Mucosa of gallbladder (tissue), 1 donor: ENCODE data around the gene CCDC9B. TPM values are rescaled to one million over a fixed set of nuclear protein-coding genes. Genes with fewer than 3 reads are reported as not detected.

Experiments used
- DNase-seq: peaks from one replicate; pipeline ENCODE4 v3.0.0-alpha.2; 2020; ENCODE audit warnings: low spot score
- total RNA-seq: library from RNA; stranded (reverse); gene quantifications from one replicate; pipeline ENCODE4 v1.2.1, GENCODE V29; 2021
- donor health status: DM: no; HTN: no; CAD: no.

Gene CCDC9B
- total RNA-seq, 1 donor from 2014 or later, result 107 TPM

GRCh38 chr15:40331026-40331425, 9.7 kb downstream of the CCDC9B start:
- DNase-seq, result no peak

GRCh38 chr15:40330368-40330836, 10.3 kb downstream of the CCDC9B start:
- DNase-seq, result peak; percentile 70

- no peak for DNase-seq
Observed at GRCh38 chr15:40329804-40330203, 10.9 kb downstream of the CCDC9B start.

GRCh38 chr15:40328751-40329150, 12.0 kb downstream of the CCDC9B start:
- no peak for DNase-seq

GRCh38 chr15:40328176-40328575, 12.6 kb downstream of the CCDC9B start:
- DNase-seq, result no peak

GRCh38 chr15:40327457-40327856, 13.3 kb downstream of the CCDC9B start:
- DNase-seq, result no peak

- no peak for DNase-seq
Observed at GRCh38 chr15:40325700-40326099, 15.0 kb downstream of the CCDC9B start.

- DNase-seq, result no peak
Observed at GRCh38 chr15:40325188-40325587, 15.6 kb downstream of the CCDC9B start.

- DNase-seq, result no peak
Observed at GRCh38 chr15:40323953-40324937, 16.5 kb downstream of the CCDC9B start.

GRCh38 chr15:40323239-40323952, 17.3 kb downstream of the CCDC9B start, which contains the start of gene INAFM2:
Gene INAFM2, plus strand, starts transcription at chr15:40323692. Its CDS starts 364 bp downstream, at chr15:40324056.
- peak; percentile 92 for DNase-seq

- DNase-seq, result no peak
Observed at GRCh38 chr15:40322531-40323238, 18.1 kb downstream of the CCDC9B start.

GRCh38 chr15:40320931-40321371, 19.8 kb downstream of the CCDC9B start:
- DNase-seq, result peak; percentile 71

GRCh38 chr15:40320409-40320808, 20.3 kb downstream of the CCDC9B start:
- no peak for DNase-seq

- DNase-seq, result no peak
Observed at GRCh38 chr15:40317580-40317979, 23.2 kb downstream of the CCDC9B start.

GRCh38 chr15:40316931-40317330, 23.8 kb downstream of the CCDC9B start:
- no peak for DNase-seq

GRCh38 chr15:40314723-40315276, 25.9 kb downstream of the CCDC9B start:
- DNase-seq, result no peak

GRCh38 chr15:40313531-40314398, 27.0 kb downstream of the CCDC9B start:
- peak; percentile 88 for DNase-seq

GRCh38 chr15:40312370-40313158, 28.2 kb downstream of the CCDC9B start:
- DNase-seq, result no peak

- no peak for DNase-seq
Observed at GRCh38 chr15:40310993-40311392, 29.7 kb downstream of the CCDC9B start.
